IPS-NIHi7 (cell line): ENCODE data around the gene BBIP1.
"Not testable (repeated sequence)": the region's sequence is repeated elsewhere in the genome, so short reads cannot be mapped to it uniquely, and the experiment has no call there.

Experiments used
- DNase-seq: peaks from one replicate; pipeline ENCODE4 v3.0.0; 2012; ENCODE audit warnings: mixed read lengths; ENCODE audit errors: extremely low spot score

The BBIP1 gene

GRCh38 chr10:110885932-110886674 lies 32.9 kb downstream of the BBIP1 start:
- no peak for DNase-seq

GRCh38 chr10:110883924-110884323 lies 35.1 kb downstream of the BBIP1 start:
- no peak for DNase-seq

GRCh38 chr10:110881905-110882304 lies 37.1 kb downstream of the BBIP1 start:
- DNase-seq: no peak

GRCh38 chr10:110881247-110881646 lies 37.7 kb downstream of the BBIP1 start:
- DNase-seq: no peak

- no peak for DNase-seq
These were observed 39.0 kb downstream of the BBIP1 start for GRCh38 chr10:110880012-110880411.

GRCh38 chr10:110876788-110877187 lies 42.2 kb downstream of the BBIP1 start:
- DNase-seq: no peak

GRCh38 chr10:110876000-110876399 lies 43.0 kb downstream of the BBIP1 start:
- no peak for DNase-seq

- DNase-seq: no peak
These were observed 45.0 kb downstream of the BBIP1 start for GRCh38 chr10:110873951-110874350.

- no peak for DNase-seq
These were observed 45.7 kb downstream of the BBIP1 start for GRCh38 chr10:110872984-110873923.

- peak; percentile 68 for DNase-seq
These were observed 46.6 kb downstream of the BBIP1 start for GRCh38 chr10:110872145-110872983.

GRCh38 chr10:110871298-110872084 lies 47.5 kb downstream of the BBIP1 start, which contains the start of gene PDCD4:
PDCD4 (plus strand) TSS chr10:110871928; CDS start chr10:110876028, 4,100 bp downstream.
- DNase-seq: peak; percentile 95

- no peak for DNase-seq
These were observed 48.1 kb downstream of the BBIP1 start for GRCh38 chr10:110870823-110871297.

- DNase-seq: no peak
These were observed 50.0 kb downstream of the BBIP1 start for GRCh38 chr10:110868981-110869380.

- DNase-seq: no peak
These were observed 51.0 kb downstream of the BBIP1 start for GRCh38 chr10:110867807-110868465.

- not testable (repeated sequence) for DNase-seq
These were observed 51.8 kb downstream of the BBIP1 start for GRCh38 chr10:110867011-110867806.

GRCh38 chr10:110865809-110866482 lies 53.0 kb downstream of the BBIP1 start:
- DNase-seq: no peak

GRCh38 chr10:110865186-110865808 lies 53.7 kb downstream of the BBIP1 start:
- DNase-seq: no peak

GRCh38 chr10:110864662-110865140 lies 54.3 kb downstream of the BBIP1 start:
- DNase-seq: no peak
